ENCODE measurements around the gene GSTM3. TPM values are rescaled to one million over a fixed set of nuclear protein-coding genes. Genes with fewer than 3 reads are reported as not detected.

The GSTM3 gene
- total and polyA plus RNA-seq, 3 donors from 2014 or later: 748 to 1,464 (median 769) TPM

DNA sequence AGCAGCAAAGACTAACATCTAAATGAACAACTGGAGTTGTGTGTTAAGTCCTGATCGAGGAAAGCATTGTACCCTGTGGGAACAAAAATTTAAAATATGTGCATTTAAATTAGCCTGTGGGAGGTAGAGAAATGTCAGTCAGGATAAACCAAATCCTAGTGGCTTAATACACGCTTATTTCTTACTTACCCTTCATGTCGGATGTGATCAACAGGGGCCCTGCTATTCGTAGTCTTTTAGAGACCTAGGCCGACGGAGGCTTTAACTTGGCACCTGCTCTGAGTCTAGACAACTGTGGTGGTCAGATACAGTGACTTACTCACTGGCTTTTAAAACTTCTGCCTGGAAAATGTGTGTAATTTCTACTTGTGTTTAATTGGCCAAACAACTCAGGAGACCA, 10.2 kb downstream of the GSTM3 start:
- H3K36me3 ChIP-seq (ENCODE audit: low read depth, missing control alignments): no peaks in the 10 kb centered on the region
- no peak overlapping the region for H3K4me3 ChIP-seq
- no peaks in the 10 kb centered on the region for H3K9me3 ChIP-seq
- no peak overlapping the region for H3K27ac ChIP-seq
- no peak for DNase-seq
- H3K4me1 ChIP-seq: no peaks in the 10 kb centered on the region
- H3K27me3 ChIP-seq: no peaks in the 10 kb centered on the region
- intact Hi-C loops (cut with DNase I; ENCODE audit: low total_unique reads): no loop called here
- WGBS, 2 donors: 80 to 90% methylated on average over 6 of the region's 6 CpGs
- no peak for TF ChIP-seq CTCF (IDR thresholded peaks at IDR 0.05)

- no peaks in the 10 kb centered on the region for H3K9me3 ChIP-seq
- no peak overlapping the region for H3K4me3 ChIP-seq
- no peak for DNase-seq
- H3K27ac ChIP-seq: no peak overlapping the region
- intact Hi-C loops (cut with DNase I; ENCODE audit: low total_unique reads): no loop called here
- no peaks in the 10 kb centered on the region for H3K4me1 ChIP-seq
- TF ChIP-seq CTCF (IDR thresholded peaks at IDR 0.05): no peak
- TF ChIP-seq POLR2A (IDR thresholded peaks at IDR 0.05): no peak
- no peaks in the 10 kb centered on the region for H3K27me3 ChIP-seq
- WGBS, 2 donors: 92 to 94% methylated on average over 7 of the region's 7 CpGs
- H3K36me3 ChIP-seq (ENCODE audit: low read depth, missing control alignments): no peaks in the 10 kb centered on the region
These were observed 12.0 kb downstream of the GSTM3 start for GRCh38 chr1:109728870-109729269.

DNA sequence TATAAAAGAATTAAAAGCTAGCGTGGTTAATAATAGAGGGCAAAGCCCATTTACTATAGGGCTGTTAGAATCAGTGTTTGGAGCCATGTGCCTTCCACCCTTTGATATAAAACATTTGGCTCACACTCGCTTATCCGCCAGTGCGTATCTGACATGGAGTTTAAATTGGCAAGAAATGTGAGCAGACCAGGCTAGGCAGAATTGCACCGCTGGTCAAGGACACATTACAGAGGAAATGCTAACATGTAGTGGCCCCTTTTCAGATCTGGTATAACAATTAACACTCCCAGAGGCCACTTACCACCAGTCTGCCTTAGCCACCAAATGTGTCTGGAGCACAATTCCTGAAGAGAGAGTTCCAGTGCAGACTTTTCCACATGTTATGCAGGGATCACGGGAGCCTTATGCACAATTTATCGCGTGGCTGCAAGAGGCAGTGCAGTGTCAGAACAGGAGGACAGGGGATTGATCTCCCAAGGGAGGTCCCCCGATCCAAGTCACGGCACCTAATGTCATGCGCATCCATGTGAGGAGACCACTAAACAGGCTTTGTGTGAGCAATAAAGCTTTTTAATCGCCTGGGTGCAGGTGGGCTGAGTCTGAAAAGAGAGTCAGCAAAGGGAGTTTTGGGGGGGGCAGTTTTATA, 14.0 kb downstream of the GSTM3 start:
- no peaks in the 10 kb centered on the region for H3K36me3 ChIP-seq (ENCODE audit: low read depth, missing control alignments)
- no peaks in the 10 kb centered on the region for H3K27me3 ChIP-seq
- H3K27ac ChIP-seq: no peak overlapping the region
- WGBS, 2 donors: 92 to 97% methylated on average over 12 of the region's 12 CpGs
- intact Hi-C loops (cut with DNase I; ENCODE audit: low total_unique reads): no loop called here
- no peak for DNase-seq
- H3K4me3 ChIP-seq: no peak overlapping the region
- H3K9me3 ChIP-seq: no peaks in the 10 kb centered on the region
- TF ChIP-seq CTCF (IDR thresholded peaks at IDR 0.05): no peak
- no peak for TF ChIP-seq POLR2A (IDR thresholded peaks at IDR 0.05)
- no peaks in the 10 kb centered on the region for H3K4me1 ChIP-seq

DNA sequence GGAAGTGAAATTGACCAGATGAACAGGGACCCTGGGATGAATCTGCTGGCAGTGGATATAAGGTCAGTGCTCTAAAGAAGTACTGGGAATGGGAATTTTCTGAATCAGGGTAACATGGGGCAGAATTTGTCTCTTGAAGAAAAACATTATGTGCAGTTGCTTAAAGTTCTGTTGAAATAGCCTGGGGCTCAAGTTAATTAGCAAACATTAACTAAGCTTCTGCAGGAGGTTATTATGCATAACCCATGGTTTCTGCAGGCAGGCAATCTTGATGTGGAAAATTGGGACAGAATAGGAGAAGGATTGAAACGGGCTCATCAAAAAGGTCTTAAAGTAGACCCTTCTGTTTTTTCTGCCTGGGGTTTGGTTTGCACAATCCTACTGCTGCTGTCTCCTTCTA, 14.8 kb downstream of the GSTM3 start:
- intact Hi-C loops (cut with DNase I; ENCODE audit: low total_unique reads): no loop called here
- DNase-seq: no peak
- Histone ChIP-seq H3K36me3 (ENCODE audit: low read depth, missing control alignments) (no peaks in the 10 kb centered on the region), H3K27me3 (no peaks in the 10 kb centered on the region), H3K27ac (no peak overlapping the region), H3K4me1 (no peaks in the 10 kb centered on the region), H3K9me3 (no peaks in the 10 kb centered on the region), H3K4me3 (no peak overlapping the region)
- WGBS, 2 donors: 86 to 94% methylated on average over 1 of the region's 1 CpG
- TF ChIP-seq CTCF (IDR thresholded peaks at IDR 0.05): no peak
- no peak for TF ChIP-seq POLR2A (IDR thresholded peaks at IDR 0.05)

GRCh38 chr1:109725510-109725909, 15.3 kb downstream of the GSTM3 start:
- Histone ChIP-seq H3K4me3 (no peak overlapping the region), H3K27me3 (no peaks in the 10 kb centered on the region), H3K9me3 (no peaks in the 10 kb centered on the region), H3K27ac (no peak overlapping the region), H3K36me3 (ENCODE audit: low read depth, missing control alignments) (no peaks in the 10 kb centered on the region), H3K4me1 (no peaks in the 10 kb centered on the region)
- intact Hi-C loops (cut with DNase I; ENCODE audit: low total_unique reads): no loop called here
- TF ChIP-seq POLR2A (IDR thresholded peaks at IDR 0.05): no peak
- no peak for TF ChIP-seq CTCF (IDR thresholded peaks at IDR 0.05)
- no peak for DNase-seq
- 91 to 92% methylated on average over 4 of the region's 4 CpGs for WGBS, 2 donors
